Thymus (tissue), 11 donors: ENCODE measurements around the gene CTSK. TPM values are rescaled to one million over a fixed set of nuclear protein-coding genes. Genes with fewer than 3 reads are reported as not detected.
"Not testable (repeated sequence)": the region's sequence is repeated elsewhere in the genome, so short reads cannot be mapped to it uniquely, and the experiment has no call there.

Experiments
- DNase-seq, 9 donors: peaks; one replicate each; pipeline ENCODE4 v3.0.0-alpha.2; 2013; ENCODE audit warnings: low spot score in 9 of 9, low read depth in 6 of 9, missing footprints in 1 of 9
- H3K27ac ChIP-seq, 2 donors: one replicate each; pipeline ENCODE4 v1.5.1; 2013; ENCODE audit warnings: control low read depth in 1 of 2, low read depth in 1 of 2, low read length in 1 of 2, mild to moderate bottlenecking in 1 of 2, moderate library complexity in 1 of 2
- H3K27me3 ChIP-seq, 2 donors: one replicate each; pipeline ENCODE4 v1.5.1; 2013; ENCODE audit warnings: low read length in 1 of 2; ENCODE audit not compliant: control insufficient read depth in 2 of 2, insufficient read depth in 1 of 2
- H3K36me3 ChIP-seq, 2 donors: one replicate each; pipeline ENCODE4 v1.5.1; 2013; ENCODE audit warnings: low read length in 1 of 2, mild to moderate bottlenecking in 1 of 2, moderate library complexity in 1 of 2; ENCODE audit not compliant: control insufficient read depth in 2 of 2, insufficient read depth in 2 of 2
- H3K4me1 ChIP-seq, 2 donors: one replicate each; pipeline ENCODE4 v1.5.1; 2013; ENCODE audit warnings: low read length in 2 of 2; ENCODE audit not compliant: control insufficient read depth in 2 of 2, insufficient read depth in 2 of 2
- H3K4me3 ChIP-seq, 2 donors: one replicate each; pipeline ENCODE4 v1.5.1; 2013; ENCODE audit warnings: low read length in 2 of 2, control low read depth in 1 of 2, mild to moderate bottlenecking in 1 of 2
- H3K9me3 ChIP-seq, 2 donors: one replicate each; pipeline ENCODE4 v1.5.1; 2013; ENCODE audit warnings: low read length in 1 of 2, mild to moderate bottlenecking in 1 of 2; ENCODE audit not compliant: control insufficient read depth in 2 of 2, insufficient read depth in 1 of 2
- WGBS: extraction: QIAGEN DNeasy Blood & Tissue Kit; methylation state at CpG from one replicate; pipeline ENCODE4 v1.1.7; 2013; 5-methylcytosine and 5-hydroxymethylcytosine counted together
- polyA plus RNA-seq: library from polyadenylated mRNA; stranded (reverse); fragments of 200-250 nt; gene quantifications from one replicate; pipeline ENCODE4 v1.2.3, GENCODE V29; 2013
- total RNA-seq: library from RNA; stranded (reverse); fragments of 120-200 nt; gene quantifications from one replicate; pipeline ENCODE4 v1.2.4, GENCODE V29; 2013
- donor health status: healthy.

The CTSK gene
- total and polyA plus RNA-seq, 2 donors, result 8.4 to 27.5 TPM

- WGBS, result 96% methylated on average over 3 of the region's 3 CpGs
- H3K27me3 ChIP-seq, H3K4me3 ChIP-seq, H3K27ac ChIP-seq, H3K9me3 ChIP-seq, H3K36me3 ChIP-seq, DNase-seq, H3K4me1 ChIP-seq: not testable (repeated sequence)
These were observed 14.3 kb downstream of the CTSK start for GRCh38 chr1:150793778-150794177.

- H3K27ac ChIP-seq, result no peak overlapping the region
- H3K36me3 ChIP-seq, result no peaks in the 10 kb centered on the region
- WGBS, result 86% methylated on average over 1 of the region's 1 CpG
- no peaks in the 10 kb centered on the region for H3K27me3 ChIP-seq
- H3K9me3 ChIP-seq, result no peaks in the 10 kb centered on the region
- H3K4me1 ChIP-seq, result no peaks in the 10 kb centered on the region
- H3K4me3 ChIP-seq, result no peak overlapping the region
- DNase-seq, result no peak
These were observed 14.8 kb downstream of the CTSK start for GRCh38 chr1:150793221-150793620.

- Histone ChIP-seq H3K4me1 (no peaks in the 10 kb centered on the region), H3K27ac (no peak overlapping the region), H3K36me3 (no peaks in the 10 kb centered on the region), H3K9me3 (no peaks in the 10 kb centered on the region), H3K27me3 (no peaks in the 10 kb centered on the region), H3K4me3 (no peak overlapping the region)
- WGBS, result 81% methylated on average over 4 of the region's 4 CpGs
- no peak for DNase-seq
These were observed 16.5 kb downstream of the CTSK start for GRCh38 chr1:150791585-150791984.

- Histone ChIP-seq H3K9me3 (no peaks in the 10 kb centered on the region), H3K4me3 (no peak overlapping the region), H3K27me3 (no peaks in the 10 kb centered on the region), H3K36me3 (no peaks in the 10 kb centered on the region), H3K4me1 (no peaks in the 10 kb centered on the region), H3K27ac (no peak overlapping the region)
- WGBS, result 92% methylated on average over 4 of the region's 4 CpGs
- no peak for DNase-seq
These were observed 18.7 kb downstream of the CTSK start for GRCh38 chr1:150789396-150789795.

- no peaks in the 10 kb centered on the region for H3K27me3 ChIP-seq
- no peak overlapping the region for H3K27ac ChIP-seq
- H3K36me3 ChIP-seq, result no peaks in the 10 kb centered on the region
- H3K4me3 ChIP-seq, result no peak overlapping the region
- no peaks in the 10 kb centered on the region for H3K4me1 ChIP-seq
- DNase-seq, result no peak
- no peaks in the 10 kb centered on the region for H3K9me3 ChIP-seq
- 98% methylated on average over 4 of the region's 4 CpGs for WGBS
These were observed 19.1 kb downstream of the CTSK start for GRCh38 chr1:150788946-150789345.

- no peak for DNase-seq
- no peaks in the 10 kb centered on the region for H3K27me3 ChIP-seq
- no peak overlapping the region for H3K4me3 ChIP-seq
- H3K36me3 ChIP-seq, result no peaks in the 10 kb centered on the region
- no peaks in the 10 kb centered on the region for H3K4me1 ChIP-seq
- no peak overlapping the region for H3K27ac ChIP-seq
- no peaks in the 10 kb centered on the region for H3K9me3 ChIP-seq
These were observed 20.6 kb downstream of the CTSK start for GRCh38 chr1:150787455-150787854.

GRCh38 chr1:150780510-150780909 is 27.6 kb downstream of the CTSK start:
- WGBS, result 94% methylated on average over 3 of the region's 3 CpGs
- no peak overlapping the region for H3K27ac ChIP-seq
- H3K9me3 ChIP-seq, result no peaks in the 10 kb centered on the region
- no peak overlapping the region for H3K4me3 ChIP-seq
- H3K4me1 ChIP-seq, result no peaks in the 10 kb centered on the region
- DNase-seq, result no peak
- no peaks in the 10 kb centered on the region for H3K27me3 ChIP-seq
- no peaks in the 10 kb centered on the region for H3K36me3 ChIP-seq

- Histone ChIP-seq H3K36me3 (no peaks in the 10 kb centered on the region), H3K4me1 (no peaks in the 10 kb centered on the region), H3K27ac (no peak overlapping the region), H3K27me3 (no peaks in the 10 kb centered on the region), H3K9me3 (no peaks in the 10 kb centered on the region), H3K4me3 (no peak overlapping the region)
- 89% methylated on average over 1 of the region's 1 CpG for WGBS
- no peak for DNase-seq
These were observed 29.7 kb downstream of the CTSK start for GRCh38 chr1:150778409-150778808.

GRCh38 chr1:150777544-150777943 is 30.5 kb downstream of the CTSK start:
- WGBS, result 75% methylated on average over 2 of the region's 2 CpGs
- no peaks in the 10 kb centered on the region for H3K9me3 ChIP-seq
- H3K36me3 ChIP-seq, result no peaks in the 10 kb centered on the region
- no peaks in the 10 kb centered on the region for H3K27me3 ChIP-seq
- H3K27ac ChIP-seq, result no peak overlapping the region
- DNase-seq, result no peak
- no peak overlapping the region for H3K4me3 ChIP-seq
- H3K4me1 ChIP-seq, result no peaks in the 10 kb centered on the region

GRCh38 chr1:150775931-150776505 is 32.0 kb downstream of the CTSK start:
- H3K27me3 ChIP-seq, H3K4me3 ChIP-seq, H3K9me3 ChIP-seq, H3K27ac ChIP-seq, DNase-seq, H3K36me3 ChIP-seq, H3K4me1 ChIP-seq: not testable (repeated sequence)
- WGBS, result 97% methylated on average over 13 of the region's 13 CpGs
